Activated CD8-positive, alpha-beta memory T cell treated with anti-CD3 and anti-CD28 coated beads for 24 hours (primary cell): Measurements from ENCODE around the gene EHD4.
A peak's percentile ranks its signal among the peaks of the same experiment; 100 is the strongest.

Experiments used
- DNase-seq: peaks from one replicate; pipeline ENCODE4 v3.0.0-alpha.2; 2020

The EHD4 gene

GRCh38 chr15:41876007-41876406 is 96.3 kb downstream of the EHD4 start:
- no peak for DNase-seq

- no peak for DNase-seq
Observed at GRCh38 chr15:41874736-41875135, 97.6 kb downstream of the EHD4 start.

- DNase-seq = no peak
Observed at GRCh38 chr15:41873711-41874110, 98.6 kb downstream of the EHD4 start.

GRCh38 chr15:41872166-41872747 is 100.1 kb downstream of the EHD4 start:
- DNase-seq = no peak

GRCh38 chr15:41871175-41871905 is 101.0 kb downstream of the EHD4 start:
- no peak for DNase-seq

- DNase-seq = peak; percentile 75
Observed at GRCh38 chr15:41870689-41871081, 101.7 kb downstream of the EHD4 start.

GRCh38 chr15:41869770-41870688 is 102.3 kb downstream of the EHD4 start:
- DNase-seq = peak; percentile 63

GRCh38 chr15:41868321-41868720 is 104.0 kb downstream of the EHD4 start:
- no peak for DNase-seq

- no peak for DNase-seq
Observed at GRCh38 chr15:41866872-41867579, 105.3 kb downstream of the EHD4 start.

- no peak for DNase-seq
Observed at GRCh38 chr15:41866263-41866703, 106.1 kb downstream of the EHD4 start.

- no peak for DNase-seq
Observed at GRCh38 chr15:41865490-41866055, 106.8 kb downstream of the EHD4 start.

- no peak for DNase-seq
Observed at GRCh38 chr15:41862515-41863116, 109.7 kb downstream of the EHD4 start.

GRCh38 chr15:41861736-41862356 is 110.5 kb downstream of the EHD4 start:
- DNase-seq = no peak

- no peak for DNase-seq
Observed at GRCh38 chr15:41860049-41860828, 112.1 kb downstream of the EHD4 start.

GRCh38 chr15:41858756-41859155 is 113.6 kb downstream of the EHD4 start:
- no peak for DNase-seq

- no peak for DNase-seq
Observed at GRCh38 chr15:41857316-41857715, 115.0 kb downstream of the EHD4 start.

GRCh38 chr15:41856716-41857115 is 115.6 kb downstream of the EHD4 start:
- DNase-seq = no peak

GRCh38 chr15:41856262-41856661 is 116.1 kb downstream of the EHD4 start:
- no peak for DNase-seq

- no peak for DNase-seq
Observed at GRCh38 chr15:41855261-41855961, 116.9 kb downstream of the EHD4 start.

- DNase-seq = no peak
Observed at GRCh38 chr15:41854443-41854842, 117.9 kb downstream of the EHD4 start.
